ENCODE results near the gene F12.
"Not testable (repeated sequence)": the region's sequence is repeated elsewhere in the genome, so short reads cannot be mapped to it uniquely, and the experiment has no call there.

F12 gene

GRCh38 chr5:177432143-177432838 is 22.9 kb upstream of the F12 start:
- DNase-seq (ENCODE audit: low read depth, low spot score) = no peak

DNA sequence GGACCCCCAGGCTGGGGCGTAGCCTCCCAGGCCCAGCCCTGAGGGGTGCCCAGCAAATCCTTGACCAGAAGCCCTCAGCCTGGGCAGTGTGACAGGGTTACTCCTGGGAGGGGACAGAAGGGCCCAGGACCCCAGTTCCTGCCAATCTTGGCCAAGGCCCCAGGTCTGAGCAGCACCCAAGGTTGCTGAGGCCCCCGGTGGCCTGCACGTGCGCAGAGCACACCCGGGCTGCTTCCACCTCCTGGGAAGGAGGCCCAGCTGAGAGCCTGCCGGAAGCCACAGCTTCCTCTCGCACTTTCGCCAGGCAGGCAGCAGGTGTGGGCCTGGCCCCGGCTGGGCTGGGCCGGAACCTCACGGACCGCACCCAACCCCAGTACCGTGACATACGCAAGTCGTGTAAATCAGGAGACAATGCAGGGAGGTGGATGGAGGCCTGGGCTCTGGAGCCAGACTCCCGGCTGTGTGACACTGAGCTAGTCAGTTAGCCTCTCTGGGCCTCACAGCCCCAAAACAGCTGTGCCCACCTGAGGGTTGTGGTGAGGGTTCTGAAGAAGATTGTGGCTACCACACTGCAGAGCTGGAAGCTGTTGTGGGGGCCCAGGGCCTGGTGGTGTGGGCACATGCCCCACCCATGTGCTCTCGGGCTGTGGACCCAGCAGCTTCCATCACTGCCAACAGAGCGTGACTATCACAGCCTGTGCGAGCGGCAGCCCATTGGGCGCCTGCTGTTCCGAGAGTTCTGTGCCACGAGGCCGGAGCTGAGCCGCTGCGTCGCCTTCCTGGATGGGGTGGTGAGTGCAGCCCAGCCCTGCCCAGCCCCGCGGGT is 22.2 kb upstream of the F12 start:
- DNase-seq (ENCODE audit: low read depth, low spot score) = no peak

GRCh38 chr5:177430972-177431316 is 21.6 kb upstream of the F12 start:
- DNase-seq (ENCODE audit: low read depth, low spot score) = no peak

GRCh38 chr5:177430140-177430951 is 21.0 kb upstream of the F12 start:
- no peak for DNase-seq (ENCODE audit: low read depth, low spot score)

DNA sequence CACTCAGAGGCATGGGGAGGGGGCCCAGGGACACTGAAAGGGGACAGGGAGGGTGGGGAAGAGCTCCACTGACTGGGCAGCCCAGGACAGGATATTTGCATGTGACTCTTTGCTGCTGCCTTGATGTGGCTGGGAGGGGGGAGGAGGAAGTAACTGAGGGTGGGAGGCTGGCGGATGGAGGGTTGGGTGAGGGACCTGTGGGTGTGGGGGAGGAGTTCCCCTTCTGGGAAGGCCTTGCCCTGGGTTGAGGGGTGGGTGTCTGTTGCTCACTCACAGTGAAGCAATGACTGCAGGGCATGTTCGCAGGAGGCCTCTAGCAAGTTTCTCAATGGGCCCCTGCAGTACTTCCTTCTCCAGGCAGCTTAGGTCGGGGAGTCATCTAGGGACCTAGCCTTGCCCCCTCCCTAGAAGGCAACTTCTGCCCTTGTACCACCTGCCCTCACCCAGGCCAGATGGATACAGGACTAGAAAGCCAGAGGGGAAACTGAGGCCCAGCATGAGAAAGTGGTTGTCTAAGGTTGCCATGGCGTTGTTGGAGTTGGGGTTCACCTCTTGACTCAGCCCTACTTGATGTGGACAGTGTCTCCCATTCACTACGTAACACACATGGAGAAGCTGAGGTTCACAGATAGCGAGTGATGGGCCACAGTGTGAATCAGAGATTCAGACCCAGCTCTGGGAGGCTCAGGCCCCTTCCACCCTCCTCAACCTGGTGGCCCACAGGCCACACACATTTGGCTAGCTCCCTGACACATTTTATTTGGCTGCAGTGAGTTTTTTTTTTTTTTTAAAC is 20.1 kb upstream of the F12 start:
- DNase-seq (ENCODE audit: low read depth, low spot score) = peak; percentile 67

GRCh38 chr5:177428574-177429217 is 19.3 kb upstream of the F12 start:
- no peak for DNase-seq (ENCODE audit: low read depth, low spot score)

- no peak for DNase-seq (ENCODE audit: low read depth, low spot score)
These were observed 18.7 kb upstream of the F12 start for GRCh38 chr5:177427919-177428573.

- DNase-seq (ENCODE audit: low read depth, low spot score) = no peak
These were observed 18.0 kb upstream of the F12 start for GRCh38 chr5:177427211-177427822.

DNA sequence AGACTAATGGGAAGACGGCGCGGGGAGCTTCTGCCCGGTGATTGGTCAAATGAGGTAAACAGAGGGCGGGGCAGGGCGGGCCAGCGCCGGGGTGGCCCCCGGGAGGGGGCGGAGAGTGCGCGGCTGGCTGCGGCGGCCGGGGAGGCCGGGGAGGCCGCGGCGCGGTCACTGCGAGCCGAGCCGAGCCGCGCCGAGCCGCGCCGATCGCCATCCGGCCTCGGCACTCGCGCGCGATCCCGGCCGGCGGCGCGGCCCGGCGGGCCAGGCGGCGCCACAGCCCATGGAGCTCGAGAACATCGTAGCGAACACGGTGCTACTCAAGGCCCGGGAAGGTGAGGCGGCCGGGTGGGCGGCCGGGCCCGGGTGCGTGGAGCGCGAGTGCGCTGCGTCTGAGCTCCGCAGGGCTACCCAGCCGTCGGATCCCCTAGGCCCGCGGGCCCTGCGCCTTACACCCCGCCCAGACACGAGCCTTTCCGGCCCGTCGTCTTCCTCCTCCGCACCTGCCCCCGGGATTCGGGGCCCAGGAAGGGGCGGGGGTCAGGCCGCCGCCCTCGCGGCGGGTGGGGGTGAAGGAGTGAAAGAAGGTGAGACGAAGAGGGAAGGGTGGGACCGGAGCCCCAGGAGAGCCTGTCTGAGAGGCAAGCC is 17.3 kb upstream of the F12 start, which contains the start of gene GRK6:
Gene GRK6 (plus strand): TSS at position 111 of the 645 bp plus-strand sequence. CDS start 170 bp downstream, at position 281.
- DNase-seq (ENCODE audit: low read depth, low spot score) = no peak

- DNase-seq (ENCODE audit: low read depth, low spot score) = peak; percentile 100
These were observed 16.6 kb upstream of the F12 start for GRCh38 chr5:177425801-177426565.

DNA sequence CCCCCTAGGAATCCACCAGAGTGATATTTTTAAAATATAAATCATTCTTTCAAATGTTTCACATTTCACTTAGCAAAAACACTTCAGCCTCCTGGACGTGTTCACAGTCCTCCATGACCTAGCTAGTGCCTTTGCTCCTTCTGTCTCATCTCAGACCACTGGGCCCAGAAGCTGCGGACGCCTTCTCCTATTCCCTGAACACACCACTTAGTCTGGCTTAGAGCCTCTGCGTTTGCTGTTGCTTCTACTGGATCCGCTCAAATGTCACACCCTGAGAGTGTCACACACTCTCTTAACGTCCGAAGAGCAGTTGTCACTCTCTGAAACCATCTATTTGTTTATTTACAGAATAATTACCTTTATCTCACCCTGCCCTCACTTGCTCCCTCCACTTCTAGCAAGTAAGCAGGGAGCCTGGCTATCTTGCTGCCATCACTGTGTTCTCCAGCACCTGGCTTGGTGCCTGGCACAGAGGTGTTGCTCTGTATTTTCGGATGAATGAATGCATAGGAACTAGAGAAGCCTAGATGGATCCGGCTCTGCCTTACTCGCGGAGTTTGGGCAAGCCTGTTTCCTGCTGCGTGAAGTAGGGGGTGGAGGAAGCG is 15.9 kb upstream of the F12 start:
- no peak for DNase-seq (ENCODE audit: low read depth, low spot score)

GRCh38 chr5:177423671-177424070 is 14.3 kb upstream of the F12 start:
- no peak for DNase-seq (ENCODE audit: low read depth, low spot score)

GRCh38 chr5:177421062-177421798 is 11.9 kb upstream of the F12 start:
- DNase-seq (ENCODE audit: low read depth, low spot score) = no peak

GRCh38 chr5:177420472-177420871 is 11.1 kb upstream of the F12 start:
- not testable (repeated sequence) for DNase-seq (ENCODE audit: low read depth, low spot score)

GRCh38 chr5:177419046-177419445 is 9.7 kb upstream of the F12 start:
- DNase-seq (ENCODE audit: low read depth, low spot score) = no peak

- not testable (repeated sequence) for DNase-seq (ENCODE audit: low read depth, low spot score)
These were observed 7.7 kb upstream of the F12 start for GRCh38 chr5:177417081-177417480.

GRCh38 chr5:177414481-177414880 is 5.1 kb upstream of the F12 start:
- DNase-seq (ENCODE audit: low read depth, low spot score) = no peak

Data from activated naive CD8-positive, alpha-beta T cell treated with anti-CD3 and anti-CD28 coated beads, Interleukin-2, amount 50 U/mL, for 16 hours (primary cell).